Heart left ventricle (tissue), 13 donors: ENCODE measurements around the gene SYMPK.

Experiments
- CTCF ChIP-seq, 12 donors: fragments of 200-600 bp; sonication (generic) in 4 of 12; IDR thresholded peaks; one replicate each; pipeline versions ENCODE4 v1.5.0 to v1.8.0; 2018 to 2022; ENCODE audit warnings: antibody characterized with exemption in 12 of 12, mild to moderate bottlenecking in 5 of 12
- POLR2A ChIP-seq, 2 donors: fragments of 450-650 bp; IDR thresholded peaks; one replicate each; pipeline ENCODE4 v1.6.1; 2017; ENCODE audit warnings: antibody characterized with exemption in 2 of 2, mild to moderate bottlenecking in 2 of 2, moderate library complexity in 2 of 2
- donor health status: ischemic (EF 13 %, LVEDD 7.1; RV severe dilation, severe dysfunction).
- donor health status: DM: no; HTN: yes; CAD: no.
- donor health status: DM: no; HTN: no; CAD: no.
- donor health status: ischemic (EF 25% LVEDD 6.9; RV normal size, moderate dysfunction).
- donor health status: ischemic (EF 25% LVEDD 5.7; RV mildly dilated, moderate dysfunction).
- donor health status: ischemic (EF 35%, LVEDD 5.7; RV mildly dilated, moderate dysfunction).
- donor health status: nonischemic (EF 11% LVEDD 7.7; RV severe dilation, severe dysfunction).
- donor health status: DM: yes; HTN: yes; CAD: no.
- donor health status: PGD.
- donor health status: ischemic (EF 29% LVEDD 5.4; RV normal size, mild dysfunction).
- donor health status: nonischemic (EF 23%, LVEDD 6.1; RV moderate dilation, normal function).

GRCh38 chr19:45822716-45823115 is 40.2 kb downstream of the SYMPK start:
- TF ChIP-seq POLR2A (IDR thresholded peaks at IDR 0.05) (no peak), CTCF (IDR thresholded peaks at IDR 0.05) (no peak)
